Measurements from ENCODE around the gene RNF17. TPM values are rescaled to one million over a fixed set of nuclear protein-coding genes. Genes with fewer than 3 reads are reported as not detected.

RNF17 gene
- total and polyA plus RNA-seq, 10 of the 15 experiments (the other 5 are each of a cell fraction or from before 2014, with no cell fraction given): not detected

DNA sequence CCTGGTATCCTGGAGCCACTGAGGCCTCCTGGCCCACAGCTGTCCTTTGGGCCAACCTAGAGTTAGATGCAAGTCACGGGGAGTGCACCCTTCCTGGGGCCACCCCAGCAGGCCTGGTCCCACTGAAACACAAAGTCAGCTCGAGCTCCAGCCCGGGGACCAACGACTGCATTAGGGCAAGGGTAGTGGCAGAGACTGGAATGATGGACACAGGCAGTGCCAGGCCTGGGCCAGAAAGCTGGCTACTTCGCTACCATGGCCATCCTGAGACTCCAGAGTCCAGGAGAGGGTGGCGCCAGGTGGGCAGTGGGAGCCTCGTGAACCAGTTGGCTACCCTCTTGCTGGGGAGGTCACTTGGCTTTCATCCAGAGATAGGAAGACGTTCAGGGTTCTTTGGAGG lies 22.2 kb upstream of the RNF17 start:
- no peak overlapping the region for H3K9ac ChIP-seq (ENCODE audit: control insufficient read depth, insufficient read depth, low read length)
- no peak overlapping the region for H2AFZ ChIP-seq (ENCODE audit: control insufficient read depth, low read depth, low read length)
- H3K9me3 ChIP-seq (replicated peaks; ENCODE audit: control insufficient read depth, insufficient read depth, low read length): no peaks in the 10 kb centered on the region
- H3K27ac ChIP-seq (ENCODE audit: control insufficient read depth, insufficient read depth): no peak overlapping the region
- no TSS peak for BruUV-seq (replicated peaks)
- in situ Hi-C loops (cut with MboI): no loop called here
- CTCF ChIA-PET: interaction anchor here (0.6 to 1.2 kb wide), 3 partner anchors 11 to 100 kb away, joined by 3 to 7 read pairs (median 4); no protein-coding TSS in a partner anchor
- no peaks in the 10 kb centered on the region for H3K79me2 ChIP-seq (ENCODE audit: control insufficient read depth, insufficient read depth, low read length)
- POLR2A ChIA-PET: no interaction called here
- RAD21 ChIA-PET (ENCODE audit: unreplicated experiment): interaction anchor here (2.1 kb wide), 1 partner anchor 227 kb away, joined by 6 read pairs; no protein-coding TSS in a partner anchor
- FAIRE-seq: no peak
- no peak for ATAC-seq
- no peaks in the 10 kb centered on the region for H4K20me1 ChIP-seq (ENCODE audit: control insufficient read depth, insufficient read depth)
- SMC1A ChIA-PET (ENCODE audit: uncharacterized antibody, unreplicated experiment): no interaction called here
- no peaks in the 10 kb centered on the region for H3K4me1 ChIP-seq (ENCODE audit: control insufficient read depth, insufficient read depth, low read length)
- no peaks in the 10 kb centered on the region for H3K36me3 ChIP-seq (ENCODE audit: control insufficient read depth in 2 of 2, insufficient read depth in 2 of 2, low read length in 1 of 2)
- TF ChIP-seq SMARCA5 (IDR thresholded peaks at IDR 0.05) (no peak), EP300 (IDR thresholded peaks at IDR 0.05; ENCODE audit: borderline replicate concordance in 1 of 2, control insufficient read depth in 1 of 2, low read depth in 2 of 2, low read length in 2 of 2) (no peak), NR2F1 (conservative IDR thresholded peaks at IDR 0.05) (no peak), ZBED1 (IDR thresholded peaks at IDR 0.05; ENCODE audit: borderline replicate concordance) (no peak), TCF3 (IDR thresholded peaks at IDR 0.05; ENCODE audit: borderline replicate concordance, insufficient read depth, low read depth, low read length) (no peak), SPI1 (IDR thresholded peaks at IDR 0.05; ENCODE audit: borderline replicate concordance, insufficient read depth, low read depth, low read length) (no peak), POLR2A (IDR thresholded peaks at IDR 0.05; ENCODE audit: low read depth, low read length) (no peak), BRCA1 (IDR thresholded peaks at IDR 0.05; ENCODE audit: low read depth, low read length) (no peak), FOXK2 (IDR thresholded peaks at IDR 0.05) (no peak)
- TF ChIP-seq, protein P1, sequence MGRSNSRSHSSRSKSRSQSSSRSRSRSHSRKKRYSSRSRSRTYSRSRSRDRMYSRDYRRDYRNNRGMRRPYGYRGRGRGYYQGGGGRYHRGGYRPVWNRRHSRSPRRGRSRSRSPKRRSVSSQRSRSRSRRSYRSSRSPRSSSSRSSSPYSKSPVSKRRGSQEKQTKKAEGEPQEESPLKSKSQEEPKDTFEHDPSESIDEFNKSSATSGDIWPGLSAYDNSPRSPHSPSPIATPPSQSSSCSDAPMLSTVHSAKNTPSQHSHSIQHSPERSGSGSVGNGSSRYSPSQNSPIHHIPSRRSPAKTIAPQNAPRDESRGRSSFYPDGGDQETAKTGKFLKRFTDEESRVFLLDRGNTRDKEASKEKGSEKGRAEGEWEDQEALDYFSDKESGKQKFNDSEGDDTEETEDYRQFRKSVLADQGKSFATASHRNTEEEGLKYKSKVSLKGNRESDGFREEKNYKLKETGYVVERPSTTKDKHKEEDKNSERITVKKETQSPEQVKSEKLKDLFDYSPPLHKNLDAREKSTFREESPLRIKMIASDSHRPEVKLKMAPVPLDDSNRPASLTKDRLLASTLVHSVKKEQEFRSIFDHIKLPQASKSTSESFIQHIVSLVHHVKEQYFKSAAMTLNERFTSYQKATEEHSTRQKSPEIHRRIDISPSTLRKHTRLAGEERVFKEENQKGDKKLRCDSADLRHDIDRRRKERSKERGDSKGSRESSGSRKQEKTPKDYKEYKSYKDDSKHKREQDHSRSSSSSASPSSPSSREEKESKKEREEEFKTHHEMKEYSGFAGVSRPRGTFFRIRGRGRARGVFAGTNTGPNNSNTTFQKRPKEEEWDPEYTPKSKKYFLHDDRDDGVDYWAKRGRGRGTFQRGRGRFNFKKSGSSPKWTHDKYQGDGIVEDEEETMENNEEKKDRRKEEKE (IDR thresholded peaks at IDR 0.05): no peak
- DNase-seq (ENCODE audit: low read depth, low spot score): no peak
- intact Hi-C loops (cut with micrococcal nuclease; ENCODE audit: unreplicated experiment): loop anchor here (1.0 to 10.0 kb wide), 2 partner anchors 227 to 253 kb away; no protein-coding TSS in a partner anchor
- WGBS (ENCODE audit: insufficient coverage, insufficient replicate concordance, low lambda C conversion rate, missing lambda C conversion rate): 30% methylated on average over 8 of the region's 8 CpGs
- H3K27me3 ChIP-seq (replicated peaks in 1 of 2; ENCODE audit: control insufficient read depth in 2 of 2, insufficient read depth in 2 of 2, low read length in 1 of 2): peaks cover 0 to 13% of the 10 kb centered on the region in 2 experiments; a peak in 3 of 4 replicates
- H3K4me2 ChIP-seq (ENCODE audit: control insufficient read depth, insufficient read depth): no peak overlapping the region
- H3K4me3 ChIP-seq: no peak overlapping the region

Measured in GM12878 (cell line).